ENCODE results near the gene DPP10. TPM values are rescaled to one million over a fixed set of nuclear protein-coding genes. Genes with fewer than 3 reads are reported as not detected.

DPP10 gene
- total RNA-seq, 1 donor from 2014 or later: 6.5 TPM

DNA sequence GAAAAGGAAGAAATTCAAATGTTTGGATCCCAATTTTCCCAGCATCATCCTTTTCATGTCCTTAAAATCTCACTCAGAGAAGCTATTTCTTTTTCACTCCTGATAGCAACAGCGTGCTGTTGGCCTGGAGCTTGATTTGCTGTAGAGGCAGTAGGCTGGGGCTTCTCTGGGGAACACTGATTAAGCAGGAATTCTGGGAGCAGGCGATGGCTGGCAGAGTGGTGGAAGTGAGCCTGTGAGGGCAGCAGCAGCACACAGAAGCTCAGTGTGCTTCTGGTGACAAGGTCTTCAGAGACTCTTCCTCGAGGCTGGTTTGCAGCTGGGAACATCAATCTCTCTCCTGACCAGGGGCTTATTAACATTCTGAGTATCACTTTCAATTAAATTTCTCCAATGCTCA lies 284.6 kb downstream of the DPP10 start:
- Histone ChIP-seq H3K9ac (no peak overlapping the region), H3K27ac (no peak overlapping the region), H3K9me3 (ENCODE audit: low read depth) (no peaks in the 10 kb centered on the region), H3K36me3 (no peaks in the 10 kb centered on the region), H3K79me2 (ENCODE audit: low read depth) (no peaks in the 10 kb centered on the region), H3K4me1 (no peaks in the 10 kb centered on the region), H3F3A (ENCODE audit: low read depth) (no peaks in the 10 kb centered on the region), H3K4me2 (no peak overlapping the region), H2AFZ (replicated peaks) (peak overlapping the region; percentile 85), H3K4me3 (no peak overlapping the region), H3K27me3 (no peaks in the 10 kb centered on the region), H4K20me1 (ENCODE audit: low read depth) (no peaks in the 10 kb centered on the region)
- Mint-ChIP-seq H3K4me3 (no peak overlapping the region), H3K36me3 (no peaks in the 10 kb centered on the region), H3K27me3 (ENCODE audit: insufficient read depth, low read depth) (peaks cover 3% of the 10 kb centered on the region), H3K4me1 (peaks cover 5% of the 10 kb centered on the region), H3K9me3 (peaks cover 9% of the 10 kb centered on the region), H3K27ac (no peak overlapping the region)
- TF ChIP-seq EZH2 (IDR thresholded peaks at IDR 0.05): no peak
- TF ChIP-seq EZH2phosphoT487 (IDR thresholded peaks at IDR 0.05): no peak
- TF ChIP-seq, protein P1, sequence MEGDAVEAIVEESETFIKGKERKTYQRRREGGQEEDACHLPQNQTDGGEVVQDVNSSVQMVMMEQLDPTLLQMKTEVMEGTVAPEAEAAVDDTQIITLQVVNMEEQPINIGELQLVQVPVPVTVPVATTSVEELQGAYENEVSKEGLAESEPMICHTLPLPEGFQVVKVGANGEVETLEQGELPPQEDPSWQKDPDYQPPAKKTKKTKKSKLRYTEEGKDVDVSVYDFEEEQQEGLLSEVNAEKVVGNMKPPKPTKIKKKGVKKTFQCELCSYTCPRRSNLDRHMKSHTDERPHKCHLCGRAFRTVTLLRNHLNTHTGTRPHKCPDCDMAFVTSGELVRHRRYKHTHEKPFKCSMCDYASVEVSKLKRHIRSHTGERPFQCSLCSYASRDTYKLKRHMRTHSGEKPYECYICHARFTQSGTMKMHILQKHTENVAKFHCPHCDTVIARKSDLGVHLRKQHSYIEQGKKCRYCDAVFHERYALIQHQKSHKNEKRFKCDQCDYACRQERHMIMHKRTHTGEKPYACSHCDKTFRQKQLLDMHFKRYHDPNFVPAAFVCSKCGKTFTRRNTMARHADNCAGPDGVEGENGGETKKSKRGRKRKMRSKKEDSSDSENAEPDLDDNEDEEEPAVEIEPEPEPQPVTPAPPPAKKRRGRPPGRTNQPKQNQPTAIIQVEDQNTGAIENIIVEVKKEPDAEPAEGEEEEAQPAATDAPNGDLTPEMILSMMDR (IDR thresholded peaks at IDR 0.05): no peak
- no peak for DNase-seq (ENCODE audit: low spot score)

GRCh38 chr2:114728372-114728771 lies 285.9 kb downstream of the DPP10 start:
- Histone ChIP-seq H3K9ac (no peak overlapping the region), H3K4me2 (no peak overlapping the region), H3K36me3 (no peaks in the 10 kb centered on the region), H2AFZ (replicated peaks) (no peak overlapping the region), H3K4me1 (no peaks in the 10 kb centered on the region), H3K27ac (no peak overlapping the region), H3F3A (ENCODE audit: low read depth) (no peaks in the 10 kb centered on the region), H3K4me3 (no peak overlapping the region), H4K20me1 (ENCODE audit: low read depth) (no peaks in the 10 kb centered on the region), H3K27me3 (no peaks in the 10 kb centered on the region), H3K79me2 (ENCODE audit: low read depth) (no peaks in the 10 kb centered on the region), H3K9me3 (ENCODE audit: low read depth) (no peaks in the 10 kb centered on the region)
- H3K9me3 Mint-ChIP-seq: peaks cover 9% of the 10 kb centered on the region
- no peak for DNase-seq (ENCODE audit: low spot score)
- no peaks in the 10 kb centered on the region for H3K27me3 Mint-ChIP-seq (ENCODE audit: insufficient read depth, low read depth)
- H3K4me1 Mint-ChIP-seq: peaks cover 5% of the 10 kb centered on the region
- no peak overlapping the region for H3K27ac Mint-ChIP-seq
- H3K36me3 Mint-ChIP-seq: no peaks in the 10 kb centered on the region
- no peak for TF ChIP-seq EZH2phosphoT487 (IDR thresholded peaks at IDR 0.05)
- TF ChIP-seq, protein P1 (IDR thresholded peaks at IDR 0.05): no peak
- TF ChIP-seq EZH2 (IDR thresholded peaks at IDR 0.05): no peak
- no peak overlapping the region for H3K4me3 Mint-ChIP-seq

DNA sequence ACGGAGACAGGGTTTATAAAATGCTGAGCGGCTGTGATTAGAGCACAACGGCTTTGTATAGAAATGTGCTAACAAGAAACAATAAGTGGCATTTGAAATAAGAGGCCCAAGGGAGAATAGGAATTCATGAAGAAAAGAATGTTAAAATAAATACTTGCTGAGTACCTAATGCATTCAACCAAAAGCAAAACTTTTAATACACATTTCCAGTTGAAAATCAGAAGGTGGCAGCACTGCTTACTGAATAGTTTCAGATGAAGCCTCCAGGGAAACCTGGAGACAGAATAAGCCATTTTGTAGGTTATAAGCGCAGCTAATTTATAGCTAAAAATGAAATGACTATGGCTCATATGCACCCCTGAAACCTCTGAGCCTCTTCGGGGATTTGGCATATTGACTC lies 286.6 kb downstream of the DPP10 start:
- Mint-ChIP-seq H3K9me3 (peaks cover 9% of the 10 kb centered on the region), H3K27ac (no peak overlapping the region), H3K4me3 (no peak overlapping the region), H3K36me3 (no peaks in the 10 kb centered on the region), H3K27me3 (ENCODE audit: insufficient read depth, low read depth) (no peaks in the 10 kb centered on the region), H3K4me1 (peaks cover 5% of the 10 kb centered on the region)
- H3K9me3 ChIP-seq (ENCODE audit: low read depth): no peaks in the 10 kb centered on the region
- no peaks in the 10 kb centered on the region for H3K36me3 ChIP-seq
- peak overlapping the region; percentile 99 for H2AFZ ChIP-seq (replicated peaks)
- TF ChIP-seq, protein P1 (IDR thresholded peaks at IDR 0.05): peak; percentile 56
- TF ChIP-seq EZH2 (IDR thresholded peaks at IDR 0.05) (no peak), EZH2phosphoT487 (IDR thresholded peaks at IDR 0.05) (no peak)
- no peaks in the 10 kb centered on the region for H3K4me1 ChIP-seq
- no peaks in the 10 kb centered on the region for H3F3A ChIP-seq (ENCODE audit: low read depth)
- H4K20me1 ChIP-seq (ENCODE audit: low read depth): no peaks in the 10 kb centered on the region
- H3K79me2 ChIP-seq (ENCODE audit: low read depth): no peaks in the 10 kb centered on the region
- no peak overlapping the region for H3K4me2 ChIP-seq
- no peak overlapping the region for H3K9ac ChIP-seq
- DNase-seq (ENCODE audit: low spot score): peak; percentile 20
- no peak overlapping the region for H3K27ac ChIP-seq
- no peaks in the 10 kb centered on the region for H3K27me3 ChIP-seq
- no peak overlapping the region for H3K4me3 ChIP-seq

Data from neural progenitor cell (in vitro differentiated cells).